Measurements from ENCODE around the gene IFI44L. TPM values are rescaled to one million over a fixed set of nuclear protein-coding genes. Genes with fewer than 3 reads are reported as not detected.
A peak's percentile ranks its signal among the peaks of the same experiment; 100 is the strongest.

The IFI44L gene
- total RNA-seq, 4 donors from 2014 or later = 3.8 to 60.2 (median 17.3) TPM

DNA sequence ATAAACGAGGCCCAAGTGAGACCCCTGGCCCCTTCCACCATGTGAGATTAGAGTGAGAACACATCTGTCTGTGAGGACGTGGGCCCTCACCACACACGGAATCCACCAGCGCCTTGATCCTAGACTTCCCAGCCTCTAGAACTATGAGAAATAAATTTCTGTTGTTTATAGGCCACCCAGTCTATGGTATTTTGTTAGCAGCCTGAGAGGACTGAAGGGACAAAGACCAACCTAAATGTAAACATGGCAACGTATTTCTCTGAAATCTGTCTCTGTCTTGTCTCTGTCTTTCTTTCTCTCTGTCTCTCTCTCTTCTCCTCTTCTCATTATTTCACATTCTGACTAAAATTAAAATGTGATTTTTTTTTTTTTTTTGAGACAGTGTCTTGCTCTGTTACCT lies 15.6 kb upstream of the IFI44L start:
- no peak for TF ChIP-seq POLR2A (IDR thresholded peaks at IDR 0.05)
- TF ChIP-seq, protein P1, sequence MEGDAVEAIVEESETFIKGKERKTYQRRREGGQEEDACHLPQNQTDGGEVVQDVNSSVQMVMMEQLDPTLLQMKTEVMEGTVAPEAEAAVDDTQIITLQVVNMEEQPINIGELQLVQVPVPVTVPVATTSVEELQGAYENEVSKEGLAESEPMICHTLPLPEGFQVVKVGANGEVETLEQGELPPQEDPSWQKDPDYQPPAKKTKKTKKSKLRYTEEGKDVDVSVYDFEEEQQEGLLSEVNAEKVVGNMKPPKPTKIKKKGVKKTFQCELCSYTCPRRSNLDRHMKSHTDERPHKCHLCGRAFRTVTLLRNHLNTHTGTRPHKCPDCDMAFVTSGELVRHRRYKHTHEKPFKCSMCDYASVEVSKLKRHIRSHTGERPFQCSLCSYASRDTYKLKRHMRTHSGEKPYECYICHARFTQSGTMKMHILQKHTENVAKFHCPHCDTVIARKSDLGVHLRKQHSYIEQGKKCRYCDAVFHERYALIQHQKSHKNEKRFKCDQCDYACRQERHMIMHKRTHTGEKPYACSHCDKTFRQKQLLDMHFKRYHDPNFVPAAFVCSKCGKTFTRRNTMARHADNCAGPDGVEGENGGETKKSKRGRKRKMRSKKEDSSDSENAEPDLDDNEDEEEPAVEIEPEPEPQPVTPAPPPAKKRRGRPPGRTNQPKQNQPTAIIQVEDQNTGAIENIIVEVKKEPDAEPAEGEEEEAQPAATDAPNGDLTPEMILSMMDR (IDR thresholded peaks at IDR 0.05) = no peak
- intact Hi-C loops (cut with DNase I; ENCODE audit: low total_unique reads) = loop anchor here (5.0 kb wide), 1 partner anchor 457 kb away; no protein-coding TSS in a partner anchor

GRCh38 chr1:78606274-78606673 lies 14.0 kb upstream of the IFI44L start:
- TF ChIP-seq, protein P1 (IDR thresholded peaks at IDR 0.05) = no peak
- no peak for TF ChIP-seq POLR2A (IDR thresholded peaks at IDR 0.05)
- peaks cover 0 to 6% of the 10 kb centered on the region in 2 donors for H3K4me1 ChIP-seq
- intact Hi-C loops (cut with DNase I; ENCODE audit: low total_unique reads) = loop anchor here (5.0 kb wide), 1 partner anchor 459 kb away; no protein-coding TSS in a partner anchor
- no peaks in the 10 kb centered on the region for H3K36me3 ChIP-seq
- no peaks in the 10 kb centered on the region for H3K9me3 ChIP-seq
- no peaks in the 10 kb centered on the region for H3K27me3 ChIP-seq
- H3K4me3 ChIP-seq = no peak overlapping the region
- H3K27ac ChIP-seq = peak overlapping the region in 1 of 2 donors; percentile 30
- DNase-seq = no peak

More for the DNA sequence above, 15.6 kb upstream of the IFI44L start:
- no peak for DNase-seq
- H3K27me3 ChIP-seq = no peaks in the 10 kb centered on the region
- no peaks in the 10 kb centered on the region for H3K36me3 ChIP-seq
- H3K27ac ChIP-seq = no peak overlapping the region
- H3K9me3 ChIP-seq = no peaks in the 10 kb centered on the region
- peaks cover 0 to 6% of the 10 kb centered on the region in 2 donors for H3K4me1 ChIP-seq
- no peak overlapping the region for H3K4me3 ChIP-seq

GRCh38 chr1:78607334-78607927 lies 12.8 kb upstream of the IFI44L start:
- no peak overlapping the region for H3K27ac ChIP-seq
- no peak for TF ChIP-seq POLR2A (IDR thresholded peaks at IDR 0.05)
- TF ChIP-seq, protein P1 (IDR thresholded peaks at IDR 0.05) = peak; percentile 52 to 74 (median 69)
- no peak overlapping the region for H3K4me3 ChIP-seq
- no peaks in the 10 kb centered on the region for H3K36me3 ChIP-seq
- no peaks in the 10 kb centered on the region for H3K9me3 ChIP-seq
- H3K4me1 ChIP-seq = peaks cover 0 to 6% of the 10 kb centered on the region in 2 donors
- no peaks in the 10 kb centered on the region for H3K27me3 ChIP-seq
- no peak for DNase-seq
- intact Hi-C loops (cut with DNase I; ENCODE audit: low total_unique reads) = loop anchor here (5.0 kb wide), 1 partner anchor 460 kb away; no protein-coding TSS in a partner anchor

DNA sequence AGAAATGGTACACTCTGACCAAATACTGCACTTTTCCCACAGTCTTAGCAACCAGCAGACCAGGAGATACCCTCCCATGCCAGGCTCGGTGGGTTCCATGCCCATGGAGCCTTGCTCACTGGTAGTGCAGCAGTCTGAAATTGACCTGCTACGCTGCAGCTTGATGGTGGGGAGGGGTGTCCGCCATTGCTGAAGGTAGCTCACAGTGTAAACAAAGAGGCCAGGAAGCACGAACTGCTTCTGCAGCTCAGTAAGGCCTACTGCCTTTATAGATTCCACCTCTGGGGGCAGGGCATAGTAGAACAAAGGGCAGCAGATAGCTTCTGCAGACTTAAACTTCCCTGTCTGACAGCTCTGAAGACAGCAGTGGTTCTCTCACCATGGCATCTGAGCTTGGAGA lies 12.3 kb upstream of the IFI44L start:
- H3K27me3 ChIP-seq = no peaks in the 10 kb centered on the region
- H3K4me1 ChIP-seq = peaks cover 0 to 6% of the 10 kb centered on the region in 2 donors
- DNase-seq = no peak
- H3K4me3 ChIP-seq = no peak overlapping the region
- no peaks in the 10 kb centered on the region for H3K9me3 ChIP-seq
- H3K27ac ChIP-seq = no peak overlapping the region
- H3K36me3 ChIP-seq = no peaks in the 10 kb centered on the region
- no peak for TF ChIP-seq POLR2A (IDR thresholded peaks at IDR 0.05)
- TF ChIP-seq, protein P1 (IDR thresholded peaks at IDR 0.05) = no peak
- intact Hi-C loops (cut with DNase I; ENCODE audit: low total_unique reads) = loop anchor here (5.0 kb wide), 1 partner anchor 461 kb away; no protein-coding TSS in a partner anchor

DNA sequence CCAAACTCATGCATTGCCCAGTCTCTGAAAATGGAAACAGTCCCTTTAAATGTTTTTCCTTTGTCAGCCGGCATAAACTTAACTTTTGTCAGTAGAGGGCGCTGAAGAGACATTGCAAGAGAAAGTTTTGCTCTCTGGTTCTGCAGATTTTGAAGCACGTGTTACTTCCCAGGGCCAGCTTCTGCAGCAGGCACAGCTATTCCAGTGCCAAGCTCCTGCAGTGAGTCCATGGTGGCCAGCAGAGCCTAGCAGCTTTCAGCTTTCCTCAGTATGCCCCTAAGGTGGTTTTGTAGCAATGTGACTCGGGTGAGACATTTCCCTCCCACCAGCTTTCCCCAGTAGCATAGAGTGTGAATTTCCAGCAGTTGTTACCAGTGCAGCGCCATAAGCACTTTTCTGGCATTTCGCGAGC lies 2.6 kb upstream of the IFI44L start:
- Histone ChIP-seq H3K27ac (no peak overlapping the region), H3K36me3 (no peaks in the 10 kb centered on the region), H3K27me3 (no peaks in the 10 kb centered on the region), H3K4me3 (no peak overlapping the region), H3K9me3 (no peaks in the 10 kb centered on the region), H3K4me1 (peaks cover 0 to 5% of the 10 kb centered on the region in 2 donors)
- intact Hi-C loops (cut with DNase I; ENCODE audit: low total_unique reads) = loop anchor here (10.0 kb wide), 1 partner anchor 57 kb away; no protein-coding TSS in a partner anchor
- TF ChIP-seq, protein P1 (IDR thresholded peaks at IDR 0.05) = peak; percentile 82 to 94 (median 90)
- TF ChIP-seq POLR2A (IDR thresholded peaks at IDR 0.05) = no peak
- DNase-seq = peak; percentile 55 to 72
